ENCODE data around the gene SNRPB2.

Gene SNRPB2

GRCh38 chr20:16732506-16733152 is 2.8 kb downstream of the SNRPB2 start:
- no peak for DNase-seq (ENCODE audit: low read depth)

- DNase-seq (ENCODE audit: low read depth): no peak
Measured at GRCh38 chr20:16740365-16741072, 10.7 kb downstream of the SNRPB2 start.

GRCh38 chr20:16744178-16744807 is 14.5 kb downstream of the SNRPB2 start:
- DNase-seq (ENCODE audit: low read depth): no peak

GRCh38 chr20:16745204-16745603 is 15.4 kb downstream of the SNRPB2 start:
- DNase-seq (ENCODE audit: low read depth): no peak

- DNase-seq (ENCODE audit: low read depth): no peak
Measured at GRCh38 chr20:16747291-16747811, 17.5 kb downstream of the SNRPB2 start.

- no peak for DNase-seq (ENCODE audit: low read depth)
Measured at GRCh38 chr20:16748308-16748900, 18.6 kb downstream of the SNRPB2 start, which contains the start of gene OTOR. Gene OTOR (plus strand): TSS chr20:16748358. CDS start chr20:16748402, 44 bp downstream.

- DNase-seq (ENCODE audit: low read depth): no peak
Measured at GRCh38 chr20:16749573-16749972, 19.7 kb downstream of the SNRPB2 start.

- no peak for DNase-seq (ENCODE audit: low read depth)
Measured at GRCh38 chr20:16752082-16752481, 22.3 kb downstream of the SNRPB2 start.

GRCh38 chr20:16752901-16753300 is 23.1 kb downstream of the SNRPB2 start:
- DNase-seq (ENCODE audit: low read depth): no peak

GRCh38 chr20:16758454-16759180 is 28.8 kb downstream of the SNRPB2 start:
- DNase-seq (ENCODE audit: low read depth): no peak

GRCh38 chr20:16759181-16759563 is 29.3 kb downstream of the SNRPB2 start:
- DNase-seq (ENCODE audit: low read depth): no peak

- no peak for DNase-seq (ENCODE audit: low read depth)
Measured at GRCh38 chr20:16760431-16761304, 30.8 kb downstream of the SNRPB2 start.

GRCh38 chr20:16761305-16761829 is 31.5 kb downstream of the SNRPB2 start:
- DNase-seq (ENCODE audit: low read depth): peak; percentile 9

- DNase-seq (ENCODE audit: low read depth): no peak
Measured at GRCh38 chr20:16764560-16764959, 34.7 kb downstream of the SNRPB2 start.

GRCh38 chr20:16771213-16771612 is 41.4 kb downstream of the SNRPB2 start:
- DNase-seq (ENCODE audit: low read depth): no peak

GRCh38 chr20:16775961-16776360 is 46.1 kb downstream of the SNRPB2 start:
- no peak for DNase-seq (ENCODE audit: low read depth)

- no peak for DNase-seq (ENCODE audit: low read depth)
Measured at GRCh38 chr20:16777126-16777525, 47.3 kb downstream of the SNRPB2 start.

GRCh38 chr20:16778159-16778558 is 48.3 kb downstream of the SNRPB2 start:
- no peak for DNase-seq (ENCODE audit: low read depth)

- DNase-seq (ENCODE audit: low read depth): no peak
Measured at GRCh38 chr20:16781496-16781895, 51.7 kb downstream of the SNRPB2 start.

GRCh38 chr20:16785226-16785625 is 55.4 kb downstream of the SNRPB2 start:
- DNase-seq (ENCODE audit: low read depth): no peak

Measured in activated T-cell treated with anti-CD3 and anti-CD28 coated beads for 24 hours (primary cell).